ENCODE measurements around the gene MTFR2. TPM values are rescaled to one million over a fixed set of nuclear protein-coding genes. Genes with fewer than 3 reads are reported as not detected.

The MTFR2 gene
- total RNA-seq, 1 donor from 2014 or later: 0.94 TPM

DNA sequence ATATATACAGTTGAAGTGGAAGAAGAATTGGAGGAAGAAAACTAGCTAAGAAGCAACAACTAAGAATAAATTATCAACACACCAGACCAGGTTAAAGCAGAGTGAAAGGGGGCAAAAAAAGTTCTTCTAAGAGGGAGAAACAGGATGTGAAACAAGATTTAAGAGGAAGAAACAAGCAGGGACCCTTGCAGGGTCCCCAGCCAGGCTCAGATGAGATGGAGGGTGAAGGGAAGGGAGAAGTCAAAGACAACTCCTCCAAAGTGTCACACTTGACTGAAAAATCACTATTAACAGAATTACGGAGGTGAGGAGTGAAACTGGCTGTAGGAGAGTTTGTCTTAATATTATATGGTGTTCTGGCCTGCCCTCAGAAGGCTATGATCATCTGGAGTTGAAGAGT is 65.4 kb downstream of the MTFR2 start:
- no peak for DNase-seq

DNA sequence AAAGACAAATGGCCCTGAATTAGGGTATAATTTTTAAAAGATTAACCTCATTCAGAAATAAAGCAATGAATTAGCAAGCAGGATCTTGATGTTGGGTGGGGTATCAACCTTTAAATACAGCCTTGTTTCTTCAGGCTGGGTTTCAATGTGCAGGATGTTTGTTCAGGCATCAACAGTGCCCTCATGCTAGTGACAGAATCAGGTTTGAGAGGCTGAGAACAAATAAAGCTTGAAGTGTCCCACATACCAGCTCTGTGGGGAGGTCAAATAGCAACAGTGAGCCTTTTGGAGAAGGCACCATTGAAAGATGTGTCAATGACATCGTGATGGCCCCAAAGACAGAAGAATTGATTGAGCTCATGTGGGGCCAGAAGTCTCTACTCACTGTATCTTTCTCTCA is 68.2 kb downstream of the MTFR2 start:
- DNase-seq: no peak

DNA sequence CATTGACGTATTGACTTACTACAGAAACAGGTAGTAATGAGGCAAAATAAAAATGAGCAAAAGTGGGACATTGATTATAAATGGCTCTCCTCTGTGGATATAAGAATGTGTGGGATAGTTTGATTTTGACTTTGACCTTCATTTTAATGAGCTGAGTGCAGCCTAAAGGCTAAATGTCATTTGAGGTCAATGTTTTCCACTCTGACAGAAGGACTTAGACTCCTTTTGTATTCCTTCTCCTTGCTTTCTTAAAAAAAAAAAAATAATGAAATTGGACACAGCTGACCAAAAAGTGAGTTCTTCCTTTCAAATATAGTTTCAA is 68.6 kb downstream of the MTFR2 start:
- DNase-seq: no peak

Other genes starting within 250 kb of the MTFR2 start
- 221 TPM for gene BCLAF1, start 39.5 kb upstream of the MTFR2 start, total RNA-seq